ENCODE results near the gene ALPL.

Gene ALPL

DNA sequence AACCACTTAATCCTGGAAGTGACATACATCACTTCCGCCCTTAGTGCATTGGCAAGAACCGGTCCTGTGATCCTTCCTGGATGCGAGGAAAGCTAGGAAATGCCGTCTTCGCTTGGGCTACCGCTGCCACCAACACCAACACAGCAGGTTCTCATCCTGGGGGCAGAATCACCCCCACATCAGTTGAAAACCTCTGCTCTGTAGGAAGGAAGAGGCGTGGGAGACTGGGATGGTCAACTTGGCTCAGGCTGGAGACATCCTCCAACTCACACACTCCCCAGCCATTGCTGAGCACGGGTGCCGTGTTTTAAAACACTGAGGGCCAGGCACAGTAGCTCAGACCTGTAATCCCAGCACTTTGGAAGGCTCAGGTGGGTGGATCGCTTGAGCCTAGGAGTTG lies 74.9 kb downstream of the ALPL start:
- no peak for DNase-seq

- DNase-seq, result no peak
Measured at GRCh38 chr1:21585037-21585436, 75.8 kb downstream of the ALPL start.

DNA sequence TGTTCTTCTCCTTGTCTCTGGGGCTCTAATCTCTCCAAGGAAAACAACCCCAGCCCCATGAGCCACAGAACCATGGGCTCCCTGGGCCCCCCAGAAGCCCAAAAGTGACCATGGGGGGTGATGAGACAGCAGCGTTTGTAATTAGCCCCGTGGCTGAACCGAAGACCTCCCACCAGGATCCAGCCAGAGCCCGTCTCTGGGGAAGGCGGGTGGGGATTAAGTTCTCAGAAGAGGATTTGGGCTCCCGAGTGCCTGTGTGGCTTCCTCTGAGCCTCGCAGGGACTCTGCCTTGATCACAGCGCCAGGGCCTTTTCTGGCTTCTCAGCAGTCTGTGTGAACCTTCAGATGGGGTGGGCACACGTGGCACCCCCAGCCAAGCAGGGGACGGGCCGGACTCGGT lies 77.0 kb downstream of the ALPL start:
- DNase-seq, result no peak

DNA sequence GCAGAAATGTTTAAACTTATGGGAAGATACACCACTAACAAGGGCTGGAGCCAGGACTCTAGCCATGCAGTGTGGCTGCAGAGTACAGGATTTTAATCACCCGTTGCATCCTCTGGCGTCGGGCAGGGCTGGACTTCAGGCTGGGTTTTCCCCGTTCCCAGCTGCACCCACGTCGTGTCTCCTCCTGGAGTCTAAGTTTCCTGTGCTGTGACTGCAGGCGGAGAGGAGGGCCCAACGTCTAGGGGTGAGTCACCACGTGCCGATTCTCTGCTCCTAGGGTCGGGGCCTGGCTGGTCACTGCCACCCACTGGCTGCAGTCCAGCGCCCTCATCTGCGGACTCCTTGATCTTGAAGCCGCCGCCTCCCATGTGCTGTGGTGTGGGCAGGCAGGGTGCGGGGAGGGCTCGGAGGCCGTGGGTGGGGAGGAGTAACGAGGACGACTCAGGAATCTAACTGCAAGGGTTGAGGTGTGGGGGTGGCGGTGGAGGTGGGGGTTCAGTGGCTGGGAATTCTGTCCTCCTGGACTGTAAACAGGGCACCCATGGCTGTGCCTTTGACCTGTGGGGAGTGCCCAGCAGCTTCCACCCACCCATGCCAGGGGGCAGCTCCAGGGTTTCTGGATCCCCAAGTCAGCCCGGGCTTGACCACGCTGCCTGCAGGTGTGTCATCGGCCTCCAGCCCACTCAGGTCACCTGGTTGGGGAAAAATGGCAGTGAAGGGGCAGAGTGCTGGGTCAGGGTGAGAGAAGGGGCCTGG lies 77.8 kb downstream of the ALPL start:
- DNase-seq, result no peak

- no peak for DNase-seq
Measured at GRCh38 chr1:21587602-21587953, 78.4 kb downstream of the ALPL start.

DNA sequence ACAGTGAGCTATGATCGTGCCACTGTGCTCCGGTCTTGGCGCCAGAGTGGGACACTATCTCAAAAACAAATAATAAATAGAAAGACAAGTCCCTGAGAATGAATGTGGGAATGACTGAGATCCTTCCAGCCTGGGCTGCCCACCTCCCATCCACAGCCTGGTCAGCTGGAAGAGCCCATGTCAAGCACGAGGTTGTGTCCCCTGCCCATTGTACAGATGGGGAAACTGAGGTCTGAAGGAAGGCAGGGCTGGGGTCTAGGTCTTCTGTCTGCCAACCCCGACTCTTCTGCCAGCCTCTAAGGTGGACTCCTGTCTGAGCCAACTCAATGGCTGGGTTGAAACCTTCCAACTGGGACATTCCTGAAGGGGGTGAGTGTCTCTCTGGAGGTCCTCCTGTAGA lies 80.4 kb downstream of the ALPL start:
- no peak for DNase-seq

- peak; percentile 23 for DNase-seq
Measured at GRCh38 chr1:21590126-21590880, 81.1 kb downstream of the ALPL start.

DNA sequence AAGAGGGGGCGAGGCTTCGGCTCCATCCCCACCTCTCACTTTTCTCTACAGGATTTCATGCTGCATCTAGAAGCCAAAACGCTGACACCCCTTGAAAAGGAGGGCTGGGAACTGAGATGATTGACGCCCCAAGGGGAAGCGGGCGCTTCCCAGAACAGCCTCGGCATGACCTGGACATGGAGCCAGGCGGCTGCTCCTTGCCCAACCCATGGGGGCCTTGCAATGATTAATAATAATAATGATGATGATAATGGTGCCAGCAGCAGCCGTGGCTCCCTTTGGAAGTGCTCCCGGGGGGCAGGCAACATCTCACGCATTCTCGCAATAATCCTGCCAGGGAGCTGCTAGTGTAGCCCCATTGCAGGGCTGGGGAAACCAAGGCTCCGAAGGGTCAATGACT lies 81.7 kb downstream of the ALPL start:
- DNase-seq, result no peak

DNA sequence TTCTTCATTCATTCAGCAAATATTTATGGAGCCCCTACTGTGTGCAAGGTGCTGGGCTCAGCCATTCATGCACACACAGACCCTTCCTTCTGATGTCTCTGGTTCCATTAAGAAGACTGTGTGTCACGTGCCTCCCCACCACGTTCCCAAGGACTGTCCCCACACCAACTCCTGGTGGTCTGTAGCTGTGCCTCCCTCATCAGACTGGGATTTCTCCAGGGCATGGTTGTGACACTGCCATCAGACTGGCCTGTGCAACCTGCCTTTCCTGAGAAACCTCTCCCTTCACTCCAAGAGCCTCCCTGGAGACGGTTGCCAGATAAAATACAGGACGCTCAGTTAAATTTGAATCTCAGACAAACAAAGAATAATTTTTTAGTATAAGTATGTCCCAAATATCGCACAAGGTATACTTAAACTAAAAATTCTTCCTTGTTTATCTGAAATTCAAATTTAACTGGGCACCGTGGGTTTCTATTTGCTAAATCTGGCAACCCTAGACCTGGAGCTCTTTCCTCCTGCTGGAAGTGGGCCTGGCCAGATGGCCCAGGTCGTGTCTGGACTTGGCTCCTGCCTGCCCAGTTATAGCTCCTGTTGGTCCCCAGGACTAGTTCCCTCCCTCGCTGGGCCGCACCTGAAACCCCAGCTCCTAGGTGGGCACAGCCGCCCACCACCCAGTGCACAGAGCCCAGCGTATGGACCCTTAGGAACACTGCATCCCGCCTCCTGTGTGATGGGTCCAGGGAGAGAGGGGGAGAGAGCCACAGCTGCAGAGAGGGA lies 83.1 kb downstream of the ALPL start:
- DNase-seq, result no peak

- no peak for DNase-seq
Measured at GRCh38 chr1:21593231-21593630, 84.0 kb downstream of the ALPL start.

- no peak for DNase-seq
Measured at GRCh38 chr1:21594501-21594900, 85.3 kb downstream of the ALPL start.

DNA sequence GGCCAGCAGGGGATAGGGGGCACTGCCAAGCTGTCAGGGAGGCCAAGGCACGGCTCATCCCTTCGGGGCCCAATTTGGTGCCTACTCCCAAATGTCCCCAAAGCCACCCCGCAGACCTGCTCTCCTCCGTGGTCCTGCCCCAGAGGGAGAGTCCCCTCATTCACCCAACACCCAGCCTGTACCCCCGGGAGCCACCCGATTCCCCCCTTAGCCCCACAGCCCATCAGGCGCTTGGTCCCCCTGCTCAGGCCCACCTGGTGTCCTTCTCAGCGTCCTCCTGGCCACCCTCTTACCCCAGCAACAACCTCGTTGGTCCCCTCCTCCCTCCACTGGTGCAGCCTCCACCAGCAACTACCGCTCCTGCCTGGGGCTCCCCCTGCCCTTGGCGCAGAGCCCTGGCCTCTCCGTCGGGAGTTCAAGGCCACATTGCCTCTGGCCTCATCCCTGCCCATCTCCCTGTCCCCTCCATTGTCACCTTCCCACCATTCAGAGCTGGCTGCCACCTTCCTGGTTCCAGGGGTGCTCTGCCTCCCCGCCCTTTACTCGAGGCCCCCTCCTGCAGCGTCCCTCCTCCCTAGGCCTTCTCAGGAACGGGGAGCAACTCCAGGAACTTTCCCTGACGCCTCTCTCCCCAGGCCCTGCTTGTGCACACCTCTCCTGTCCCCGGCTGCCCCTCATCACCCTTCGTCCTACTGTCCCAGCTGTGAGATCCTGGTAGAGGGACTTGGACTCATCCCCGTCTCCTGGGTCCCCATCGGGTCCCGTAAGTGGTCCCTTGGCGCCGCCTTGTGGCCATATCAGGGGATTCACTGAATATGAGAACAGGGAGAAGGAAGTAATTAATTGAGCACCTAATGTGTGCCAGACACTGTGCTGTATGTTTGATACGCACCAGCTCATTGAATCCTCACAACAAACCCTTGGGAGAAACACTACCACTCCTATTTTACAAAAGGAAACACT lies 86.0 kb downstream of the ALPL start:
- no peak for DNase-seq

DNA sequence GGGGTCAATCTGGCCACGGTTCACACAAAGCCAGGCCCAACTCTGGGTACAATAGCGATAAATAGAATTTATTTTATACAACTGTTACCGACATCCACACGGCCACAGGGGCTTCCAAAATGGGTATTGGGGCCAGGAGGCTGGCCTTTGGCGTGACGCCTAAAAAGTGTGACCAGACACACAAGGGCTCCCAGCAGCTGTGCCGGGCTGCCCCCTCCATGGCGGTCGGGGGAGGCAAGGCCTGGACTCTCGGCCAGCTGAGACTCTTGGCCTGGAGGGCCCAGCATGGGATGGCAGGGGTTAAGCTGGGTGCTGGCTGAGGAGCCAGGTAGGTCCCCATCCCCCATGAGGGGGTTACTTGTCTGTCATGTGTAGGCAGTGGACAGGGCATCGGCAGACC lies 87.0 kb downstream of the ALPL start:
- no peak for DNase-seq

DNA sequence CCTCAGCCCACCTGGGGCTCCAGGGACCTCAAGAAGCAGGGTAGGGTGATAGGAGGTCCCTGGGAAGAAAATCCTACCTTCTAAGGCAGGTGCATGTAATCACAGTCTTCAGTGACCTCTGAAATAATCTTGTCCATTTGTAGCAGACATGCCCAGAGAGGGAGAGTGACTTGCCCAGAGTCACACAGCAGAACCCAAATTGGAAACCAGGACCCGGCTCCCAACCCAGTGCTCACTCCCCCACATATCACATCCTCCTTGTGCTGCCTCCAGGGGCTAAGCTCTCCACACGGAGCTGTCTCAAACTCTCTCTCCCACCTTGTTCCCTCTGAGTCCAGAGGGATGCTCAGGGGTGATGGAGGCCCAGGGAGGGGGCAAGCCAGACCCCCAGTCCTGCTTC lies 87.4 kb downstream of the ALPL start:
- no peak for DNase-seq

GRCh38 chr1:21597753-21598152 lies 88.5 kb downstream of the ALPL start:
- DNase-seq, result no peak

DNA sequence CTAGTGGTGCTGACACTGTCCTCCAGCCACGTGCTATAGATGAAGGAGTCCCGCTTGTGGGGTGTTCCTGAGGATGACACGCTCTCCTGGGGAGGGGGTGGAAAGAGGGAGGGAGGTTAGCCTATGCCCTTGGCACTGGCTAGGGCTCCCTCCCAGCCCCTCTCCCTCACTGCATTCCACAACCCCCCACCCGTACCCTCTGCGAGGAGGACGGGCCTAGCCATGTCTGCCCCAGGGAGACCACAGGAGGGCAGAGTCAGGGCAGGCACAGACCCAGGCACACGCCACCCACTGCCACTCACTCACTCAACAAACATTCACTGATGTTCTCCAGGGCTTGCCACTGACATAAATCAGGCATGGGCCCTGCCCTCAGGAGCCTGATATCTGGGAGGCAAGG lies 89.2 kb downstream of the ALPL start:
- DNase-seq, result no peak

GRCh38 chr1:21598904-21599303 lies 89.7 kb downstream of the ALPL start:
- DNase-seq, result no peak

DNA sequence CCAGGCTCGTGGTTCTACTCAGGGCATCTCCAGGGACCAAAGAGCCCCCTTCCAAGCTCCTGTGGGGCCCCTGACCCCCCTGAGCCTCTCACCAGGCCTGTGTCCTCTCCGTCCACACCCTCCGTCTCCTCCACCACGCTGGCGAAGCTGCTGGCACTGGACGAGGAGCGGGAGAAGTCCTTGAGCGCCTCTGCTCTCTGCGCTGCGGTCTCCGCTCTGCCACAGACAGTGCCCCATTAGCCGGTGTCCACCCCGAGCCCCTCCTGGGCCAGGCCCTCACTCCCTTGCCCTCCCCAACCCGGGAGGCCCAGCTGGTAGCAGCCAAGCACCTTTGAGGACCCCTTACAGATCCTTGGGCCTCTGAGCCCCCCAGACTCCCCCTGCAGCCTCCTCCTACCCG lies 90.2 kb downstream of the ALPL start:
- DNase-seq, result no peak

GRCh38 chr1:21601278-21602048 lies 92.2 kb downstream of the ALPL start:
- no peak for DNase-seq

DNA sequence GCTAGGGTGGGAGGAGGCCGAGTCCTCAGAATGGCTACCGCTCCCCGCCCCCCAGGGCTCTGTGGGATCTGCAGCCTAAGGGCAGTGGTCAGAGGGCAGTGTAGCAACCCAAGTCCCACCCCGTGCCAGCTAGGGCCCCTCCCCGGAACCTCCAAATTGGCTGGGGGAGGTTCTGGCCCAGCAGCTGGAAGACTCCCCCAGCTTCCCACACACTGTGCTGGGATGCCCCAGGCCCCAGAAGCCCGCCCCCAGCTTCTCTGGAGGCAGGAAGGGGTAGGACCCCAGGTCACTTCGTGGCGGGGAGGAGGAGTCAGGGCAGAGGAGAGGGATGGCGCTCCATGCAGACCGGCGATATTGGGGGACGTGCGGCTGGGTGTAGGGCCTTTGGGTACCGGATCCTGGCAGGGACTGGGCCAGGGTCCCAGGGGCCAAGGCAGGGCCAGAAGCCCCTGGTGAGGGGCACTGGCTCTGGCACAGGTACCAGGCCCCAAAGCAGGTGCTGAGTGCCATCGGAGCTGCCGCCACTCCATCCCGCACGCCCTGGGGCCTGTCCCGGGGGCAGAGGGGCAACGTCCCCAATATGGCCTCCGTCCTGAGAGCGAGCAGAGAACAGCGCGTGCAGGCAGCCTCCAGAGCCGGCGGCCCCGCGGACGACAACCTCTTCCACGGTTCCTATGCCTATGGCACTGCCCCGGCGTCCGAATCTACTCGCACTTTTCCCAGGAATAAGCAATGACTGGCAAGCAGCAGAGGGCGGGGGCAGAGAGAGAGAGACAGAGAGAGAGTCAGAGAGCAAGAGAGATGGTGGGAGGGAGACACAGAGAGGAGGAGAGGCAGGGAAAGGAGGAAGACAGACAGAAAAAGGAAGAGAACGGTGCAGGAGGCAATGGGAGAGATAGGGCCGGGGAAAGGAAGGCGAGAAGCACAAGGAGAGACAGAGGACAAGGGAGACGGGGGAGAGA lies 94.2 kb downstream of the ALPL start:
- DNase-seq, result no peak
